ENCODE results near the gene PAXIP1. TPM values are rescaled to one million over a fixed set of nuclear protein-coding genes. Genes with fewer than 3 reads are reported as not detected.

The PAXIP1 gene
- total RNA-seq, 2 donors from 2014 or later: 4.4 to 8.6 TPM

DNA sequence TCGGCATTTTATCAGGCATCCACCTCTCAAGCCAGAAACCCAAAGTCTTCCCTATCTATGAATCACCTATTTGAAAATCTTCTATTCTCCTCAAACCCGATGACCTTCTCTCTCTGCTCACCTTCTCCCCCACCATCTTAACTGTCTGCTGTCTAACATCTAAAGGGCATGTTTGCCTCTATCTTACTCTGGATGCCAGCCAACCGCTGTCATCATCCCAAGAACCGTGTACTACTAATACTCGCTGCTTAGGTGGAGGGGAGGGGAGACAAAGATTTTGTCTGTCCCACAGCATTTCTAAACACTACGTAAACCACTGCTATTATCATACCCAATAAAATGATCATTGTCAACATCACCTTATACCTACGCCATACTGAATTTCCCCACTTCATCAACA lies 29.5 kb downstream of the PAXIP1 start:
- DNase-seq (no peak), ATAC-seq (no peak)
- TF ChIP-seq POLR2A (IDR thresholded peaks at IDR 0.05): no peak
- TF ChIP-seq, protein P1, sequence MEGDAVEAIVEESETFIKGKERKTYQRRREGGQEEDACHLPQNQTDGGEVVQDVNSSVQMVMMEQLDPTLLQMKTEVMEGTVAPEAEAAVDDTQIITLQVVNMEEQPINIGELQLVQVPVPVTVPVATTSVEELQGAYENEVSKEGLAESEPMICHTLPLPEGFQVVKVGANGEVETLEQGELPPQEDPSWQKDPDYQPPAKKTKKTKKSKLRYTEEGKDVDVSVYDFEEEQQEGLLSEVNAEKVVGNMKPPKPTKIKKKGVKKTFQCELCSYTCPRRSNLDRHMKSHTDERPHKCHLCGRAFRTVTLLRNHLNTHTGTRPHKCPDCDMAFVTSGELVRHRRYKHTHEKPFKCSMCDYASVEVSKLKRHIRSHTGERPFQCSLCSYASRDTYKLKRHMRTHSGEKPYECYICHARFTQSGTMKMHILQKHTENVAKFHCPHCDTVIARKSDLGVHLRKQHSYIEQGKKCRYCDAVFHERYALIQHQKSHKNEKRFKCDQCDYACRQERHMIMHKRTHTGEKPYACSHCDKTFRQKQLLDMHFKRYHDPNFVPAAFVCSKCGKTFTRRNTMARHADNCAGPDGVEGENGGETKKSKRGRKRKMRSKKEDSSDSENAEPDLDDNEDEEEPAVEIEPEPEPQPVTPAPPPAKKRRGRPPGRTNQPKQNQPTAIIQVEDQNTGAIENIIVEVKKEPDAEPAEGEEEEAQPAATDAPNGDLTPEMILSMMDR (IDR thresholded peaks at IDR 0.05): no peak
- no peak overlapping the region for H3K4me3 ChIP-seq
- peaks cover 0 to 12% of the 10 kb centered on the region in 2 donors for H3K36me3 ChIP-seq (replicated peaks in 1 of 2; ENCODE audit: insufficient read depth in 1 of 2, low read depth in 2 of 2)
- no peaks in the 10 kb centered on the region for H3K4me1 ChIP-seq
- no peaks in the 10 kb centered on the region for H3K9me3 ChIP-seq
- no peak overlapping the region for H3K27ac ChIP-seq
- H3K27me3 ChIP-seq: no peaks in the 10 kb centered on the region
- WGBS, 2 donors: 92% methylated on average over 7 of the region's 7 CpGs
- intact Hi-C loops (cut with DNase I): no loop called here

DNA sequence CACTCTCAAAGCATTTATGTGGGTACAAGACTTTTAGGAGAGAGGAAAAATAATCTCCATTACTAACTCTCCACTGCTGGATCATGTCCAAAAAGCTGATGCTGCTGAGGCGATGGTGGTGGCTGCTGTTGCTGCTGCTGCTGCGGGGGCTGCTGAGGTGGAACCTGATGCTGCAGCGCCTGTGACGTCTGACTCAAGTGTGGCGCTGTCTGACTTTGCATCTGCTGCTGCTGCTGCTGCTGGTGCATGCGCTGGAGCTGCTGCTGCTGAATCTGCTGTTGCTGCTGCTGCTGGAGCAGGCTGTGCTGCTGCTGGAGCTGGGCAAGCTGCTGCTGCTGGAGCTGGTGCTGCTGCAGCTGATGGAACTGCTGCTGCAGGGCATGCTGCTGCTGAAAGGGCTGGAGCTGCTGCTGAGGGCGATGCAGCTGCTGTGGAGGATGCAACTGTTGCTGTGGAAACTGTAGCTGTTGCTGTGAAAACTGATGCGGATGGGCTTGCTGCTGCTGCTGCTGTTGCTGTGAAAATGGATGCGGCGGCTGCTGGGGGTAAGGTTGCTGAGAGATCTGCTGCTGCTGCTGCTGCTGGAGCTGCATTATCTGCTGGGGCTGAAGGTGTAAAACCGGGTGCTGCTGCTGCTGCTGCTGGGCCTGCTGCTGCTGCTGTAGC lies 34.5 kb downstream of the PAXIP1 start:
- no peaks in the 10 kb centered on the region for H3K4me1 ChIP-seq
- 81 to 84% methylated on average over 9 to 11 of the region's 11 CpGs for WGBS, 2 donors
- no peaks in the 10 kb centered on the region for H3K27me3 ChIP-seq
- intact Hi-C loops (cut with DNase I): no loop called here
- no peaks in the 10 kb centered on the region for H3K9me3 ChIP-seq
- DNase-seq (no peak), ATAC-seq (no peak)
- no peak overlapping the region for H3K27ac ChIP-seq
- TF ChIP-seq POLR2A (IDR thresholded peaks at IDR 0.05): no peak
- TF ChIP-seq, protein P1 (IDR thresholded peaks at IDR 0.05): no peak
- H3K36me3 ChIP-seq (replicated peaks in 1 of 2; ENCODE audit: insufficient read depth in 1 of 2, low read depth in 2 of 2): peaks cover 0 to 20% of the 10 kb centered on the region in 2 donors
- H3K4me3 ChIP-seq: no peak overlapping the region

DNA sequence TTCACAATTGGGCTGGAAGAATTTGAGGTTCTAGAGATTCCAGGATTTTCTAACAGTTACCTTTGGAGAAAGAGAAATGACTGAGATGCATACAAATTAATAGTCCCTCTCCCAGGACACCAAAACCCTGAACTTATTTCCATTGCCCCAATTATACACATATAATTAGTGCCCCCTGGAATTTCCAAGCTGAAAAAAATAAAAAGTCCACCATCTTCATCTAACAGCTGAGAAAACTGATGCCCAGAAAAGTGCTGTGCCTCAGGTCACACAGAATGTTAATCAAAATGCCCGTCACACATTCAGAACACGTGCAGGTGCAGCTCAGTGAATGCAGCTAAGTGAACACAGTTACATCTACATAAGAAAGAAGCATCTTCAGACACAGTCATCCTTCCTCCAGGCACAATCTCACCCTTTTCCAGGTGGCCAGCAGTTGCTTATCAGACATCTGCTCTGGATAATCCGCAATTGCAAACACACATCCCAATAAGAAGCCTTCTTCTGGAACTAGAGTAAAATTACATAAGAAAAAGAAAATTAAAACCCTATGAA lies 35.4 kb downstream of the PAXIP1 start:
- no peak for ATAC-seq
- intact Hi-C loops (cut with DNase I): no loop called here
- 92% methylated on average over 3 of the region's 3 CpGs for WGBS, 2 donors
- Histone ChIP-seq H3K27me3 (no peaks in the 10 kb centered on the region), H3K4me3 (no peak overlapping the region), H3K27ac (no peak overlapping the region), H3K36me3 (replicated peaks in 1 of 2; ENCODE audit: insufficient read depth in 1 of 2, low read depth in 2 of 2) (peaks cover 0 to 20% of the 10 kb centered on the region in 2 donors), H3K9me3 (no peaks in the 10 kb centered on the region), H3K4me1 (no peaks in the 10 kb centered on the region)
- TF ChIP-seq POLR2A (IDR thresholded peaks at IDR 0.05): no peak
- TF ChIP-seq, protein P1 (IDR thresholded peaks at IDR 0.05): no peak
- no peak for DNase-seq

DNA sequence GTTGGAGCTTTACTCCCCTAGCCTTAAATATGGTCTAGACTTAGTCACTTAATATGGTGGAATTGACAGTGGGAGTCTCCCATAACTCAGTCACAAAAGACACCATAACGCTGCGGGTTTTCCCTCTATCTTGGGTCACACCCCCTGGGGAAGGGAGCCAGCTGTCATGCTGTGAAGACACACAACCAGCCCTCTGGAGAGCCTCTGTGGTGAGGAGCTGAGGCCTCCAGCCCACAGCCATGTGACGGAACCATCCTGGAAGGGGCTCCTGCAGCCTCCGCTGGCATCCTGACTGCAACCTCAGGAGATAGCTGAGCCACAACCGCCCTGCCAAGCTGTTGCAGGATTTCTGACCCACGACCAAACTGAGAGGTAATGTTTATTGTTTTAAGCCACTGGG lies 37.9 kb downstream of the PAXIP1 start:
- DNase-seq (no peak), ATAC-seq (no peak)
- Histone ChIP-seq H3K27ac (no peak overlapping the region), H3K27me3 (no peaks in the 10 kb centered on the region), H3K9me3 (no peaks in the 10 kb centered on the region), H3K4me1 (no peaks in the 10 kb centered on the region), H3K4me3 (no peak overlapping the region), H3K36me3 (replicated peaks in 1 of 2; ENCODE audit: insufficient read depth in 1 of 2, low read depth in 2 of 2) (peaks cover 0 to 17% of the 10 kb centered on the region in 2 donors)
- TF ChIP-seq, protein P1 (IDR thresholded peaks at IDR 0.05): no peak
- TF ChIP-seq POLR2A (IDR thresholded peaks at IDR 0.05): no peak
- intact Hi-C loops (cut with DNase I): no loop called here
- WGBS, 2 donors: 77 to 84% methylated on average over 6 of the region's 6 CpGs
